Suprapubic skin (tissue), 4 donors: Measurements from ENCODE around the gene CTSZ. TPM values are rescaled to one million over a fixed set of nuclear protein-coding genes. Genes with fewer than 3 reads are reported as not detected.

Experiments used
- DNase-seq, 2 donors: peaks; one replicate each; pipeline ENCODE4 v3.0.0-alpha.2; 2019; ENCODE audit warnings: low spot score in 2 of 2
- H3K27ac ChIP-seq: fragments of 200-600 bp; sonication (generic); one replicate; pipeline ENCODE4 v1.5.1; 2019
- H3K27me3 ChIP-seq: fragments of 200-600 bp; sonication (generic); one replicate; pipeline ENCODE4 v1.5.1; 2019
- H3K36me3 ChIP-seq: fragments of 200-600 bp; sonication (generic); one replicate; pipeline ENCODE4 v1.5.1; 2019
- H3K4me1 ChIP-seq: fragments of 200-600 bp; sonication (generic); one replicate; pipeline ENCODE4 v1.5.1; 2019
- H3K4me3 ChIP-seq: fragments of 200-600 bp; sonication (generic); one replicate; pipeline ENCODE4 v1.5.1; 2019; ENCODE audit warnings: mild to moderate bottlenecking
- H3K9me3 ChIP-seq: fragments of 200-600 bp; sonication (generic); one replicate; pipeline ENCODE4 v1.5.1; 2019
- CTCF ChIP-seq, 2 donors: fragments of 200-600 bp in 1 of 2; fragments of 450-650 bp in 1 of 2; sonication (generic) in 1 of 2; IDR thresholded peaks; one replicate each; pipeline ENCODE4 v1.5.1; 2016 to 2019; ENCODE audit warnings: antibody characterized with exemption in 2 of 2, mild to moderate bottlenecking in 1 of 2, moderate library complexity in 1 of 2
- EP300 ChIP-seq: sonication (generic); formaldehyde crosslinking; IDR thresholded peaks from one replicate; pipeline ENCODE4 v1.6.1; 2017; ENCODE audit warnings: antibody characterized with exemption
- POLR2A ChIP-seq, 2 donors: fragments of 450-650 bp; IDR thresholded peaks; one replicate each; pipeline ENCODE4 v1.6.1; 2017; ENCODE audit warnings: antibody characterized with exemption in 2 of 2, mild to moderate bottlenecking in 2 of 2, moderate library complexity in 2 of 2
- POLR2AphosphoS5 ChIP-seq, 3 donors: sonication (generic); formaldehyde crosslinking; IDR thresholded peaks; one replicate each; pipeline ENCODE4 v1.6.1; 2017; ENCODE audit warnings: antibody characterized with exemption in 3 of 3
- WGBS: methylation state at CpG from one replicate; pipeline ENCODE4 v1.1.5; 2018; 5-methylcytosine and 5-hydroxymethylcytosine counted together
- total RNA-seq, 4 donors: library from RNA; depleted of rRNA; stranded (reverse); fragments of >200 nt; gene quantifications; one replicate each; pipeline ENCODE4 v1.1.0, GENCODE V29; 2016

CTSZ gene
- total RNA-seq, 4 donors from 2014 or later: 25.6 to 38.7 (median 34.7) TPM

DNA sequence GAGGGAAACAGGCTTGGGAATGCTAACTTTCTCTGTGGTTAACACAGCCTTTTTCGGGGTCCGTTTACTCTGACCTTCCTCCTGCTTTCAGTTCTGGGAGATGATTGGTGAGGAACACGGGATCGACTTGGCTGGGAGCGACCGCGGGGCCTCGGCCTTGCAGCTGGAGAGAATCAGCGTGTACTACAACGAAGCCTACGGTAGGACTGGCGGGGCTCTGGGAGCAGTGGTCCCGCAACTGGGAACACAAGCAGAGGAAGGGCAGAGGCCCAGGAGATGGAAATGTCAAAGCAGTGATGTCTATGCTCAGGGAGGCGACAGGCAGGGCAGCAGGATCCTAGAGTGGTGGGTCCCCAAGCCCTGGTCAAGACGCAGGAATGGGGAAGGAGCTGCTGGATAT, 15.7 kb upstream of the CTSZ start:
- DNase-seq: no peak
- TF ChIP-seq CTCF (IDR thresholded peaks at IDR 0.05) (no peak), POLR2A (IDR thresholded peaks at IDR 0.05) (no peak), POLR2AphosphoS5 (IDR thresholded peaks at IDR 0.05) (no peak), EP300 (no peak)
- WGBS: 91% methylated on average over 15 of the region's 15 CpGs
- Histone ChIP-seq H3K4me1 (no peaks in the 10 kb centered on the region), H3K27me3 (no peaks in the 10 kb centered on the region), H3K9me3 (no peaks in the 10 kb centered on the region), H3K4me3 (no peak overlapping the region), H3K36me3 (peaks cover 35% of the 10 kb centered on the region), H3K27ac (no peak overlapping the region)

DNA sequence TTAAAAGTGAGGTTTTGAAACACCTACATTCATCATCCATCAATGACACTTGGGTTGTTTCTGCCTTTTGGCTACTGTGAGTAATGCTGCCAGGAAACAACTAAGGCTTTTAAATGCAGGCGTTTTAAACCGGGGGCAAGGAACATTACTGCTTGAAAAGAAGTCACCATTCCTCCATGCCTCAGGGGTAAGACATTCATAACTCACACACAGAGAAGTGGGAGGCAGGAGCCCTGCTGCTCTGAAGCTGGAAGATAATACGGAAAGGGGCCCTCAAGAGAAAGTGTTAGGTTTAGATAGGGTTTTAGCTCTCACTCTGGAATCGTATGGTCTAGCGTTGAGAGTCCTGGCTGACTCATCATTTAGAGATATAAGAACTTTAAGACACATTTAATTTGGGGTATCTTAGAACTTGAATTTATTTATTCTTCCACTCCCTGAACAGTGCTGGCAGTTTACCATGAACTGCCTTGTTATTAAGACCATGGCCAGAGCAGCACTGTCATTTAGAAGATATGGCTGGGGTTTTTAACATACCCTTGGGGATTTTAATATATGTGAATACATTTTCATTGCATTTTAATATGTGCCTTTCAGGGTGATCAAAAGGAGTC, 14.0 kb upstream of the CTSZ start:
- no peaks in the 10 kb centered on the region for H3K9me3 ChIP-seq
- no peaks in the 10 kb centered on the region for H3K4me1 ChIP-seq
- no peak for DNase-seq
- 51% methylated on average over 5 of the region's 5 CpGs for WGBS
- H3K4me3 ChIP-seq: no peak overlapping the region
- H3K27ac ChIP-seq: no peak overlapping the region
- no peaks in the 10 kb centered on the region for H3K27me3 ChIP-seq
- peaks cover 35% of the 10 kb centered on the region for H3K36me3 ChIP-seq
- TF ChIP-seq POLR2A (IDR thresholded peaks at IDR 0.05) (no peak), CTCF (IDR thresholded peaks at IDR 0.05) (no peak), EP300 (no peak), POLR2AphosphoS5 (IDR thresholded peaks at IDR 0.05) (no peak)

DNA sequence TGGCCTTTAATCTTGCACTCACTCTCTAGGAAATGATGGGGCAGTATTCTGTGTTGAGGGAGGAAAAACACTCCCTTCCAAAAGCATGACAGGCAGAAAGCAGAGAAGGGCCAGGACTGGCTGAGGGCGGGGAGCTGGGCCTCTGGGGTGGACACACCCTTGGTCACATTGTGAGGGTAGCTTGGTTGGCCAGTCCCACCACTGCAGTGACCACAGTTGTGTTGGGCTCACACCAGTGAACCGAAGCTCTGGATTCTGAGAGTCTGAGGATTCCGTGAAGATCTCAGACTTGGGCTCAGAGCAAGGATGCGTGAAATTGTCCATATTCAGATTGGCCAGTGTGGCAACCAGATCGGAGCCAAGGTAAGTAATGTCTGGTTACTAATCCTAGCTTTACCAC, 12.2 kb upstream of the CTSZ start, which contains the start of gene TUBB1:
Gene TUBB1 (plus strand): TSS at position 213 of the 400 bp plus-strand sequence. CDS start 94 bp downstream, at position 307.
- Histone ChIP-seq H3K9me3 (no peaks in the 10 kb centered on the region), H3K4me1 (no peaks in the 10 kb centered on the region), H3K36me3 (peaks cover 19% of the 10 kb centered on the region), H3K27me3 (no peaks in the 10 kb centered on the region), H3K27ac (no peak within 1 kb of the TSS), H3K4me3 (no peak within 1 kb of the TSS)
- WGBS: 92% methylated on average over 5 of the region's 5 CpGs
- TF ChIP-seq EP300: no peak
- no peak for DNase-seq

- no peaks in the 10 kb centered on the region for H3K9me3 ChIP-seq
- H3K27me3 ChIP-seq: no peaks in the 10 kb centered on the region
- WGBS: 96% methylated on average over 10 of the region's 10 CpGs
- no peak for DNase-seq
- H3K36me3 ChIP-seq: peaks cover 15% of the 10 kb centered on the region
- H3K4me3 ChIP-seq: no peak overlapping the region
- H3K4me1 ChIP-seq: no peaks in the 10 kb centered on the region
- H3K27ac ChIP-seq: no peak overlapping the region
- TF ChIP-seq EP300 (no peak), POLR2AphosphoS5 (IDR thresholded peaks at IDR 0.05) (no peak), POLR2A (IDR thresholded peaks at IDR 0.05) (no peak), CTCF (IDR thresholded peaks at IDR 0.05) (no peak)
Measured at GRCh38 chr20:59018817-59019216, 11.8 kb upstream of the CTSZ start.

GRCh38 chr20:59017493-59018231, 10.6 kb upstream of the CTSZ start:
- H3K4me3 ChIP-seq: no peak overlapping the region
- peaks cover 3% of the 10 kb centered on the region for H3K36me3 ChIP-seq
- H3K4me1 ChIP-seq: no peaks in the 10 kb centered on the region
- no peaks in the 10 kb centered on the region for H3K27me3 ChIP-seq
- 94% methylated on average over 11 of the region's 16 CpGs for WGBS
- no peaks in the 10 kb centered on the region for H3K9me3 ChIP-seq
- H3K27ac ChIP-seq: no peak overlapping the region
- TF ChIP-seq CTCF (IDR thresholded peaks at IDR 0.05): no peak
- TF ChIP-seq POLR2A (IDR thresholded peaks at IDR 0.05): no peak
- no peak for TF ChIP-seq POLR2AphosphoS5 (IDR thresholded peaks at IDR 0.05)
- TF ChIP-seq EP300: no peak
- DNase-seq: no peak
